ENCODE data around the gene RAD51B.

DNA sequence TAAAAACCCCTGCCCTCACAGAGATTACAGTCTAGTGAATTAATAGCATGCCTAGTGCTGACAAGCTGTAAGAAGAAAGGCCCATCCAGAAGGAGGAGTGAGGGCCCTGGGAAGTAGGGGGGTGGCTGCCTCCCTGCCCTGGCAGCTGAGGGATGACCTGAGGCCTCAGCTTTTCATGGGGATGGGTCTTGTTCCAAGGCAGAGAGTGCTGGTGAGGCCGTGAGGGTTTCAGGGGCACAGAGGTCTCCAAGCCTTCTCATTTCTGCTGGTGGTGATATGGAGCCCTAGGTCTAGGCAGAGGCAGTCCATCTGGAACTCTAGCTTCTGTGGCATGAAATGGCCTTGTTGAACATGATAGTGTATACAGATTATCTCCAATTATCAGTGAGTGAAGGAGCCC lies 858.9 kb downstream of the RAD51B start:
- TF ChIP-seq POLR2A (IDR thresholded peaks at IDR 0.05; ENCODE audit: low read depth, low read length) (no peak), POLR2AphosphoS5 (IDR thresholded peaks at IDR 0.05; ENCODE audit: low read depth, low read length) (no peak), TAF1 (IDR thresholded peaks at IDR 0.05; ENCODE audit: borderline replicate concordance, low read depth, low read length) (no peak)

Data from GM12892 (cell line).